Keratinocyte (primary cell): ENCODE measurements around the gene SDE2. TPM values are rescaled to one million over a fixed set of nuclear protein-coding genes. Genes with fewer than 3 reads are reported as not detected.

Experiments
- DNase-seq: peaks from one replicate; pipeline ENCODE4 v3.0.0-alpha.2; 2011; ENCODE audit warnings: low read depth, missing footprints, low spot score
- FAIRE-seq: peaks from 2 replicates; lab custom pipeline; 2011; peaks lifted over from hg19 to GRCh38; lab: Jason Lieb, UNC
- H2AFZ ChIP-seq: 2 replicates; pipeline ENCODE4 v1.6.0; 2012; ENCODE audit warnings: low read length, control low read depth, inconsistent platforms; ENCODE audit not compliant: control insufficient read depth
- H3K27ac ChIP-seq: 2 replicates; pipeline ENCODE4 v1.5.1; 2011; ENCODE audit warnings: low read length; ENCODE audit not compliant: control insufficient read depth, insufficient read depth
- H3K27me3 ChIP-seq: 3 replicates; pipeline ENCODE4 v1.6.0; 2011; ENCODE audit warnings: low read length; ENCODE audit not compliant: control insufficient read depth, insufficient read depth; ENCODE audit errors: extremely low read depth
- H3K36me3 ChIP-seq, 2 experiments: 2 replicates in 1 of 2; 3 replicates in 1 of 2; pipeline ENCODE4 v1.5.1; 2011; ENCODE audit warnings: low read length in 2 of 2, mild to moderate bottlenecking in 1 of 2; ENCODE audit not compliant: control insufficient read depth in 2 of 2, insufficient read depth in 2 of 2; ENCODE audit errors: extremely low read depth in 1 of 2
- H3K4me1 ChIP-seq: 3 replicates; pipeline ENCODE4 v1.5.1; 2011; ENCODE audit warnings: low read length; ENCODE audit not compliant: control insufficient read depth, insufficient read depth; ENCODE audit errors: extremely low read depth
- H3K4me2 ChIP-seq: 3 replicates; pipeline ENCODE4 v1.6.0; 2011; ENCODE audit warnings: low read depth, low read length; ENCODE audit not compliant: control insufficient read depth, insufficient read depth; ENCODE audit errors: extremely low read depth
- H3K4me3 ChIP-seq, 3 experiments: fragments of 200-600 bp in 1 of 3; sonication (generic) in 1 of 3; 2 replicates in 2 of 3; 3 replicates in 1 of 3; pipeline ENCODE4 v1.5.1; 2011 to 2016; ENCODE audit warnings: low read length in 3 of 3, mild to moderate bottlenecking in 3 of 3, control low read depth in 2 of 3, inconsistent platforms in 1 of 3, low read depth in 1 of 3, mixed read lengths in 1 of 3, mixed run types in 1 of 3, moderate library complexity in 1 of 3; ENCODE audit not compliant: control insufficient read depth in 2 of 3, insufficient read depth in 2 of 3; ENCODE audit errors: extremely low read depth in 1 of 3
- H3K79me2 ChIP-seq: 2 replicates; pipeline ENCODE4 v1.6.0; 2012; ENCODE audit warnings: low read length; ENCODE audit not compliant: control insufficient read depth, insufficient read depth
- H3K9ac ChIP-seq: 3 replicates; pipeline ENCODE4 v1.6.0; 2011; ENCODE audit warnings: low read length; ENCODE audit not compliant: control insufficient read depth, insufficient read depth; ENCODE audit errors: extremely low read depth
- H3K9me1 ChIP-seq: 3 replicates; pipeline ENCODE4 v1.6.0; 2011; ENCODE audit warnings: low read length; ENCODE audit not compliant: control insufficient read depth, insufficient read depth; ENCODE audit errors: extremely low read depth
- H3K9me3 ChIP-seq: 2 replicates; pipeline ENCODE4 v1.5.1; 2012; ENCODE audit warnings: low read depth, low read length; ENCODE audit not compliant: control insufficient read depth
- H4K20me1 ChIP-seq: 3 replicates; pipeline ENCODE4 v1.6.0; 2011; ENCODE audit warnings: low read length; ENCODE audit not compliant: control insufficient read depth, insufficient read depth; ENCODE audit errors: extremely low read depth
- CTCF ChIP-seq, 3 experiments: IDR thresholded peaks in 1 of 3; conservative IDR thresholded peaks in 1 of 3; optimal IDR thresholded peaks in 1 of 3; 2 replicates in 2 of 3; 3 replicates in 1 of 3; pipeline versions ENCODE3 to v1.5.1; 2011; ENCODE audit warnings: low read length in 3 of 3, mild to moderate bottlenecking in 3 of 3, moderate library complexity in 2 of 3, control low read depth in 1 of 3, inconsistent platforms in 1 of 3; ENCODE audit not compliant: insufficient read depth in 2 of 3; ENCODE audit errors: extremely low read depth in 1 of 3
- EZH2 ChIP-seq: IDR thresholded peaks from one replicate; pipeline ENCODE4 v1.6.1; 2012; ENCODE audit warnings: inconsistent platforms, mild to moderate bottlenecking, low read length, moderate library complexity
- dilution Hi-C: fragments of 300-500 bp; cut with MboI; formaldehyde crosslinking; loops from one replicate; pipeline ENCODE4 v1.7.0; 2020; ENCODE audit warnings: low sequenced_read_pairs; ENCODE audit not compliant: extremely low pct_ligation_motif_present
- polyA plus RNA-seq, 5 experiments: library from polyadenylated mRNA; depleted of rRNA in 3 of 5; stranded (reverse) in 3 of 5; stranded (forward) in 1 of 5; unstranded in 1 of 5; fragments of >200 nt; gene quantifications; 1 replicate in 1 of 5; 2 replicates in 3 of 5; 3 replicates in 1 of 5; pipeline versions ENCODE4 v1.2.1 to v1.2.3, GENCODE V29; 2011 to 2012; ENCODE audit warnings: missing spikeins in 2 of 5, low read depth in 1 of 5, low replicate concordance in 1 of 5

The SDE2 gene
- polyA plus RNA-seq, 1 donor (not counting 4 experiments of a cell fraction or from before 2014, with no cell fraction given), result 15.9 TPM

- peaks cover 5% of the 10 kb centered on the region for H3K27me3 ChIP-seq
- no peaks in the 10 kb centered on the region for H3K36me3 ChIP-seq
- dilution Hi-C loops, result no loop called here
- H4K20me1 ChIP-seq, result no peaks in the 10 kb centered on the region
- H3K79me2 ChIP-seq, result no peaks in the 10 kb centered on the region
- no peaks in the 10 kb centered on the region for H3K9me1 ChIP-seq
- H3K4me1 ChIP-seq, result no peaks in the 10 kb centered on the region
- no peak overlapping the region for H3K4me2 ChIP-seq
- H2AFZ ChIP-seq, result no peak overlapping the region
- FAIRE-seq, result no peak
- H3K9me3 ChIP-seq, result no peaks in the 10 kb centered on the region
- no peak for DNase-seq
- H3K9ac ChIP-seq, result no peak overlapping the region
- H3K4me3 ChIP-seq, result no peak overlapping the region
- TF ChIP-seq CTCF (optimal IDR thresholded peaks at IDR 0.05 in 1 of 3, IDR thresholded peaks at IDR 0.05 in 1 of 3, conservative IDR thresholded peaks at IDR 0.05 in 1 of 3; ENCODE audit: extremely low read depth in 1 of 3, insufficient read depth in 2 of 3, low read length in 3 of 3) (no peak), EZH2 (no peak)
- no peak overlapping the region for H3K27ac ChIP-seq
Observed at GRCh38 chr1:225958041-225958440, 41.1 kb downstream of the SDE2 start.

- no peak for FAIRE-seq
- no peak for TF ChIP-seq EZH2
- H4K20me1 ChIP-seq, result no peaks in the 10 kb centered on the region
- no peaks in the 10 kb centered on the region for H3K36me3 ChIP-seq
- no peaks in the 10 kb centered on the region for H3K9me3 ChIP-seq
- dilution Hi-C loops, result no loop called here
- no peak overlapping the region for H3K4me3 ChIP-seq
- no peak overlapping the region for H3K4me2 ChIP-seq
- H3K27ac ChIP-seq, result no peak overlapping the region
- H3K4me1 ChIP-seq, result no peaks in the 10 kb centered on the region
- H3K9me1 ChIP-seq, result no peaks in the 10 kb centered on the region
- no peaks in the 10 kb centered on the region for H3K79me2 ChIP-seq
- no peak overlapping the region for H3K9ac ChIP-seq
- H2AFZ ChIP-seq, result no peak overlapping the region
- no peak for DNase-seq
- no peaks in the 10 kb centered on the region for H3K27me3 ChIP-seq
Observed at GRCh38 chr1:225954753-225955152, 44.4 kb downstream of the SDE2 start.

GRCh38 chr1:225953315-225953714, 45.8 kb downstream of the SDE2 start:
- Histone ChIP-seq H3K27ac (no peak overlapping the region), H3K79me2 (no peaks in the 10 kb centered on the region), H3K27me3 (peaks cover 4% of the 10 kb centered on the region), H3K9me3 (no peaks in the 10 kb centered on the region), H2AFZ (no peak overlapping the region), H3K4me2 (no peak overlapping the region), H4K20me1 (no peaks in the 10 kb centered on the region), H3K9me1 (no peaks in the 10 kb centered on the region), H3K9ac (no peak overlapping the region), H3K36me3 (no peaks in the 10 kb centered on the region), H3K4me1 (no peaks in the 10 kb centered on the region), H3K4me3 (no peak overlapping the region)
- dilution Hi-C loops, result no loop called here
- no peak for DNase-seq
- TF ChIP-seq EZH2, result no peak
- TF ChIP-seq CTCF (optimal IDR thresholded peaks at IDR 0.05 in 1 of 3, IDR thresholded peaks at IDR 0.05 in 1 of 3, conservative IDR thresholded peaks at IDR 0.05 in 1 of 3; ENCODE audit: extremely low read depth in 1 of 3, insufficient read depth in 2 of 3, low read length in 3 of 3), result no peak
- no peak for FAIRE-seq
